IMR-90 (cell line): Measurements from ENCODE around the gene DIPK1B.
"Not testable (repeated sequence)": the region's sequence is repeated elsewhere in the genome, so short reads cannot be mapped to it uniquely, and the experiment has no call there.

Source experiments
- CEBPB ChIP-seq: IDR thresholded peaks from 2 replicates; pipeline ENCODE4 v1.6.1; 2012; ENCODE audit warnings: low read depth, low read length, improper control_type of control experiment
- CHD1 ChIP-seq: IDR thresholded peaks from 2 replicates; pipeline ENCODE4 v1.6.1; 2012; ENCODE audit warnings: low read depth, low read length, improper control_type of control experiment
- CTCF ChIP-seq: conservative IDR thresholded peaks from 2 replicates; pipeline ENCODE4 v1.5.1; 2012; ENCODE audit warnings: mild to moderate bottlenecking, low read depth, low read length, improper control_type of control experiment
- ELK1 ChIP-seq: fragments of 150-350 bp; IDR thresholded peaks from 2 replicates; pipeline ENCODE4 v1.6.1; 2016; ENCODE audit warnings: low read depth, mild to moderate bottlenecking, low read length, moderate library complexity, borderline replicate concordance
- FOS ChIP-seq: fragments of 150-350 bp; IDR thresholded peaks from 2 replicates; pipeline ENCODE4 v1.6.1; 2016; ENCODE audit warnings: low read depth, low read length
- MAFK ChIP-seq: IDR thresholded peaks from 2 replicates; pipeline ENCODE4 v1.6.1; 2012; ENCODE audit warnings: low read depth, low read length, improper control_type of control experiment
- MAZ ChIP-seq: IDR thresholded peaks from 2 replicates; pipeline ENCODE4 v1.6.1; 2012; ENCODE audit warnings: low read depth, mild to moderate bottlenecking, low read length, improper control_type of control experiment, moderate library complexity, borderline replicate concordance
- MXI1 ChIP-seq: IDR thresholded peaks from 2 replicates; pipeline ENCODE4 v1.6.1; 2012; ENCODE audit warnings: low read depth, mild to moderate bottlenecking, low read length, moderate library complexity, borderline replicate concordance
- NFE2L2 ChIP-seq: fragments of 150-350 bp; IDR thresholded peaks from 2 replicates; pipeline ENCODE4 v1.6.1; 2016; ENCODE audit warnings: low read depth, mild to moderate bottlenecking, low read length
- POLR2A ChIP-seq: IDR thresholded peaks from 2 replicates; pipeline ENCODE4 v1.6.1; 2012; ENCODE audit warnings: mild to moderate bottlenecking, low read depth, low read length
- RAD21 ChIP-seq: IDR thresholded peaks from 2 replicates; pipeline ENCODE4 v1.6.1; 2012; ENCODE audit warnings: low read length, improper control_type of control experiment
- USF2 ChIP-seq: fragments of 150-350 bp; IDR thresholded peaks from 2 replicates; pipeline ENCODE4 v1.6.1; 2017; ENCODE audit warnings: mild to moderate bottlenecking, antibody characterized with exemption, low read length, low read depth

- TF ChIP-seq CTCF, MAFK, NFE2L2, CEBPB, USF2, MAZ, ELK1, RAD21, POLR2A, CHD1, FOS, MXI1: not testable (repeated sequence)
Observed at GRCh38 chr9:136704741-136705140, 7.6 kb upstream of the DIPK1B start.
